Right ventricle myocardium superior (tissue), 1 donor: ENCODE measurements around the gene FAM25G. TPM values are rescaled to one million over a fixed set of nuclear protein-coding genes. Genes with fewer than 3 reads are reported as not detected.
A peak's percentile ranks its signal among the peaks of the same experiment; 100 is the strongest.
"Not testable (repeated sequence)": the region's sequence is repeated elsewhere in the genome, so short reads cannot be mapped to it uniquely, and the experiment has no call there.

Experiments
- ATAC-seq: fragments of 200-7000 bp; cut with Tn5 transposase; one replicate; pipeline ENCODE4 v1.9.1; 2020; ENCODE audit warnings: mild to moderate bottlenecking; ENCODE audit not compliant: poor library complexity
- DNase-seq: peaks from one replicate; pipeline ENCODE4 v3.0.0-alpha.2; 2020
- intact Hi-C: fragments of 100-400 bp; cut with DNase I; formaldehyde crosslinking; loops from one replicate; pipeline ENCODE4 v1.11.2; 2022
- long read RNA-seq: library from polyadenylated mRNA; unstranded; transcript quantifications from one replicate; pipeline ENCODE4 v2.0.0, GENCODE V29; 2021
- total RNA-seq: library from RNA; stranded (reverse); fragmentation: NEBNext Ultra II Directional; extraction: Animal tissue kit (Norgen Biotek cat#: 25700); gene quantifications from one replicate; pipeline ENCODE4 v1.2.1, GENCODE V29; 2021
- donor health status: DM: no; HTN: yes; CAD: no; lungs with severe emphysema.

The FAM25G gene
- not detected for total RNA-seq
- long read RNA-seq = 0 reads

DNA sequence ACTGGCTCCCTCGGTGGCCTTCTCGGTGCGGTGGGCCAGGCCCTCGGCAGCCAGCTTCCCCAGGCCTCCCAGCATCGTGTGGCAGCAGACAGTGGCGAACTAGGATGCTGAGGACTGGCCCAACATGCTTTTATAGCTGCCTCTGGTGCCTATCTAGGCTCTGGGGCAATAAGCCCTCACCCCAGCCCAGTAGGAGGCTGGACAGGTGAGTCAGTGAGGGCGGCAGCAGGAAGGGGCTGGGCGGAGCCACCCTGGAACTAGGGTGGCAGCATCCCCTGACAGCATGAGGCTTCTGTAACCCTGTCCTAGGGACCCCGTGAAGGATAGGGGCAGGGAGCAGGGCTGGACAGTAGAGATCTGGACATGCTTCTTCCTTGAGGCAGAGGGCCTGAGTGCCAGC, at the start of gene FAM25G:
Gene FAM25G (minus strand): TSS at position 101 of the 400 bp plus-strand sequence. CDS start 26 bp downstream, at position 75.
- DNase-seq, intact Hi-C loops, ATAC-seq: not testable (repeated sequence)

DNA sequence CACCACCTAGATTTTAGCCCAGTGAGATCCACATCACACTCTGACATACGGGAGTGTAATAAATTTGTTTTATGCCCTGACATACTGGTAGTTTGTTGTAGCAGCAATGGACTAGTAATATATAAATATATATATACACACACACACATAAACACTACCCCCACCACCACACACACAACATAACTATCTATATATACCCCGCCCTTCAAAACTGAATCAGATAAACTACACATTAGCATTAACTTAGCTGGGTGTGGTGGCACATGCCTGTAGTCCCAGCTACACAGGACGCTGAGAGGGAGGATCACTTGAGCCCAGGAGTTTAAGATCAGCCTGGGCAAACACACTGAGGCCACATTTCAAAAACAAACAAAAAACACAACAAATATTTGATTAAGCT, 44.9 kb upstream of the FAM25G start:
- DNase-seq, intact Hi-C loops, ATAC-seq: not testable (repeated sequence)

GRCh38 chr10:47523475-47523874, 32.0 kb upstream of the FAM25G start, which contains the start of gene AGAP9:
Gene AGAP9, minus strand, starts transcription at chr10:47523638. Its CDS starts 112 bp downstream, at chr10:47523526.
- DNase-seq, ATAC-seq, intact Hi-C loops: not testable (repeated sequence)

- DNase-seq, ATAC-seq, intact Hi-C loops: not testable (repeated sequence)
These were observed 10.8 kb upstream of the FAM25G start for GRCh38 chr10:47502313-47502712.

DNA sequence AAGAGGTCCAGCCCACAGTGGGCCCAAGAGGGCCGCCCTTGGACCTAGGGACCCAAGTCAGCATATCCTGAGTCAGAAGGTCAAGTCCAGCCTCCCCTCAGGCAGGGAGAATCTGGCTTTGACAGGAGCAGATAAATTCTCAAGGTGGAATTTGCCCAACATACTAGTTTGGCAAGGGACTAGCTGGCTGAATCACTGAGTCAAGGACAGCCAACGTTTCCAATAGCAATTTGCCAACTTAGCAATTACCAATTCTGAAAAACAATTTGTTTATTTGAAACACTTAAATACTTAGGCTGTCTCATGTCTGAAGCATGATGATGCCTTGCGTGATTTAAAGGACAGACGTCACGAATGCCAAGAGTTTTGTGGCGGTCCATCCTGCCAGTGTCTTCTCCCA, 2.7 kb upstream of the FAM25G start:
- ATAC-seq, DNase-seq, intact Hi-C loops: not testable (repeated sequence)

DNA sequence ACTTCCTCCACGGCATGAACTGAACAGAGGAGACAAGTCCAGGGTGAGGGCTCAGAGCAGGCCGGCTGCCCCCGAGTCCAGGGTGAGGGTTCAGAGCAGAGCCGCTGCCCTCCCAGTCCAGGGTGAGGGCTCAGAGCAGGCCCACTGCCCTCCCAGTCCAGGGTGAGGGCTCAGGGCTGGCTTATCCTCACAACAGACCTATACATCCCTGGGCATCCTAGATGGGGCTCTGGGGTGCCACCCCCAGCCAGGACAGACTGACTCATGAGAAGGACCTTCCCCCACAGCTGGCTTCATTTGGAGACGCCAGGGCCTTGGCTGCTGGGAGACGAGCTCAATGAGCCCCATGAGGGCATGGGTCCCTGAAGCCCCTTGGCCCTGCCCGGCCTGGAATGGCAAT, 1.9 kb downstream of the FAM25G start:
- intact Hi-C loops, ATAC-seq, DNase-seq: not testable (repeated sequence)

GRCh38 chr10:47485943-47486342, 5.6 kb downstream of the FAM25G start:
- ATAC-seq, intact Hi-C loops, DNase-seq: not testable (repeated sequence)

- DNase-seq, intact Hi-C loops, ATAC-seq: not testable (repeated sequence)
These were observed 6.7 kb downstream of the FAM25G start for GRCh38 chr10:47484786-47485185.

DNA sequence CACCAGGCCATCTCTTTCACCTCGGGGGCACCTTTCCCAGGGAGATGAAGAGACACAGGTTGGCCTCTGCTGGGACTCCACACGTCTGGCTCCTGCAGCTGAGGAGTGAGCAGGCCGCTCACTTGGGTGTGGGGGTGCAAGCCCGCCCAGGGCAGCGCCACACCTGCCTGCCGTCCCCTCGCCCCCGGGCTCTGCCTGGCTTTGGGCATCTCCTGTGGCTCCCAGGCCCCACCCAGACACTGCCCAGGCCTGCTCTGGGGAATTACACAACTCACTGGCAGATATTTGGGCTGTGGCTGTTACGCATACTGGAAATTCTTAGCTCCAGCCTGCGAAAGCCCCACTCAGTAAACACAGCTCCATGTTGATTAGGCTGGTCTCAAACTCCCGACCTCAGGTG, 7.6 kb downstream of the FAM25G start, which contains the start of gene ANXA8:
Gene ANXA8 (minus strand): TSS at position 193 of the 400 bp plus-strand sequence. CDS start 182 bp downstream, at position 11.
- peak; percentile 28 for ATAC-seq
- intact Hi-C loops, DNase-seq: not testable (repeated sequence)

- intact Hi-C loops, DNase-seq: not testable (repeated sequence)
- ATAC-seq = peak; percentile 89
These were observed 9.1 kb downstream of the FAM25G start for GRCh38 chr10:47482367-47482766.

DNA sequence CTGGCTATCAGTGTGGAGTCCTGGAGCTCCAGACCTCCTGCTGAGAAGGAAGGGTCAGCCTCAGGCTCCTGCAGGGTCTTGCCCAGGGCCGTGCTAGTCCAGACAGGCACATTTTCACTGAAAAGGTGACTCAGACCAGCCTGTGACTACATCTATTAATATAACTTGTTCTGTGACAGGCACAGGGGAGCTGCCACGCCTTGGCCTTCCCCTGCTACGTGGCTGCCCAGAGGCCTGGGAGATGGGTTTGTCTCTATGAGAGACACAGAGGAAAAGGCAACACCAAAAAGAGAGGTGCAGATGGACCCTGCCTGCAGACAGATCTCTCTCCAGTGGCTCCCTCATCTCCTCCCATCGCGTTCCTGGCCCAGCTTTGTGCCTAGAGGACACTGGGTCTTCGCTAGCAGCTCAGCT, 9.7 kb downstream of the FAM25G start:
- peak; percentile 40 for ATAC-seq
- DNase-seq, intact Hi-C loops: not testable (repeated sequence)

- ATAC-seq, intact Hi-C loops: not testable (repeated sequence)
- peak; percentile 6 for DNase-seq
These were observed 10.2 kb downstream of the FAM25G start for GRCh38 chr10:47481182-47481766.

DNA sequence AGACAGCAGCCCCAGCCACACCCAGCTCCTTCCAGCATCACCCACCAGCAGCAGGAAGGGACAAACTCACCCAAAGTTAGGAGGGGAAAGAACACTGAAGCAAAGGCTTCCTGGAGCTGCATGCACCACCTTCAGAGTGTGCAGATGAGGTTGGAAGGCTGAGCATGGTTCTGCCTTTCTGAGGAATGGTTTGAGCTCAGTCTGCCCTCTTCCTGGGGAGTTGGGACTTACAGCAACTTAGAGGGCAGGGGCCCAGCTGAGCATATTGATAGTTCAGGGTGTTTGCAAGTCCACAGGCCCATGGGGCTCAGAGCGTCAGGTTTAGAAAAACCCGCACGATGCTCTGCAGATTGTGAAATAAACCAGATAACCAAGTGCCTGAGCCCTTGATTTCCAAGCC, 11.4 kb downstream of the FAM25G start:
- intact Hi-C loops, DNase-seq: not testable (repeated sequence)
- peak; percentile 28 for ATAC-seq

DNA sequence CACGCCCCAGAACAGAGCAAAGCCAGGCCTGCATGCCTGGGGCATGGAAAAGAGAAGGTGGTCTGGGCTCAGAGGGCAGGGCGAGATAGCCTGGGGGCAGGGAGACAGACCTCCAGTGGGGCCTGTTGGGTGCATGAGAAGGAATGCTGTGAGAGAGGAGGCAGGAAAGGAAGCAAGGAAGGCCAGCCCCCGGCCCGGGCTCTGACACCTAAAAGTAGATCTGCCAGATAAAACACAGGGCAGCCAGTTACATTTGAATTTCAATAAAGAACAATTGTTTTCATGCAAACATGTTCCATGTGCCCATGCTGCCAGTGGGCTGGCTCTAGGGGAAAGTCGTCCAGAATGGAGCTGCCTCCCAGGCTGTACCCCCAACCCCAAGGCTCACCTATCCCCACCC, 13.4 kb downstream of the FAM25G start:
- ATAC-seq, intact Hi-C loops: not testable (repeated sequence)
- DNase-seq = peak; percentile 14

DNA sequence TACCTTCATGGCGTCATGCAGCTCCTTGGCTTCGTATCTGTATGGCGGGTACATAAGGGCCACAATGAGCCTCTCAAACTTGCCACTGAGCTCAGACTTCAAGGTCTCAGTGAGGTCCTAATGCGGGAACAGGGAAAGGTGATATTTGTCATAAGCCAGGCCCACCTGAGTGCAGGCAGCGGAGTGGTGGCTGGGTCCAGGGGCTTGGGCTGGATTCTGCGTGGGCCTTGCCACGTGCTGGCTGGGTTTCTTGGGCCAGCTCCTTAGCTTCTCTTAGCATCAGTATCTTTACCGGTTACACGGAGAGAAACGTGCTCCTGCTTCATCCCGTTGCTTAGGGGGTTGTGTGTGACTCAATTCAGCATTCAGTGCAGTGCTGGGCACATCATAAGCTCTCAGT, 14.4 kb downstream of the FAM25G start:
- peak; percentile 23 for DNase-seq
- intact Hi-C loops, ATAC-seq: not testable (repeated sequence)

DNA sequence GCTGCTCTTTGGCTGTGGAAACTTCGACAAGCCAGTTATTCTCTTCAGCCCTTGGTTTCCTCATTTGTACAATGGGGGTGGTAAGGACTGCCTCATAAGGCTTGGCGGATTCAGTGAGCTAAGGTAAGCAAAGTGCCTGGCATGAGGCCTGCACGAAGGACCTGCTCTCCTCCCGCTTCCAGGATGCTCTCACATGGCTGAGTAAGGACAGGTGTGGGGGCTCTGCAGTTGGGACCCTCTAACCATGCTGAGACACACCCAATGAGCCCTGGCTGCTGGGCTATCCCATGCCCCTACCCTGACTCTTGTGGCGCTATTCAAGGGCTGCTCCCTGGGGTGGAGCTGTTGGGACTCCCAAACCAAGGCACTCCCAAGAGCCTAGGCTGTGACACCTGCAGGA, 16.4 kb downstream of the FAM25G start:
- intact Hi-C loops, ATAC-seq: not testable (repeated sequence)
- peak; percentile 22 for DNase-seq

GRCh38 chr10:47473516-47473915, 18.0 kb downstream of the FAM25G start:
- DNase-seq, ATAC-seq, intact Hi-C loops: not testable (repeated sequence)

DNA sequence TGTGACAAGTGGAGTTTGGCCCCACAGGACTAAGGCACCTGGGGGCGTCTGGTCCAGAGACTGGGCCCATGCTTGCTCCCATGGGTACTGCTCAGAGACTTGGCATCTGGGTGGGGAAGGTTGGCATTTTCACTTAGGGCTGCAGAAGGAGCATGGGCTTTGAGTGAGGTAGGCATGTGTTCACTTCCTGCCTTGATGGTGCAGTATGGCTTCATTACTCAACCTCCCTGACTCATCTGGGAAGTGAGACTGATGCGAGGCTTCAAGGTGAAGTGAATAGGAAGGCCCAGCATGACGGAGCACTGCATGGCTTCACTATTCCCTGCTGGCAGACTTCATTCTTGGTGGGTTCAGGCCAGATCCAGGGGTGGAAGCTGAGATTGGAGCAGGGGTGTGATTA, 18.9 kb downstream of the FAM25G start:
- DNase-seq, intact Hi-C loops, ATAC-seq: not testable (repeated sequence)

DNA sequence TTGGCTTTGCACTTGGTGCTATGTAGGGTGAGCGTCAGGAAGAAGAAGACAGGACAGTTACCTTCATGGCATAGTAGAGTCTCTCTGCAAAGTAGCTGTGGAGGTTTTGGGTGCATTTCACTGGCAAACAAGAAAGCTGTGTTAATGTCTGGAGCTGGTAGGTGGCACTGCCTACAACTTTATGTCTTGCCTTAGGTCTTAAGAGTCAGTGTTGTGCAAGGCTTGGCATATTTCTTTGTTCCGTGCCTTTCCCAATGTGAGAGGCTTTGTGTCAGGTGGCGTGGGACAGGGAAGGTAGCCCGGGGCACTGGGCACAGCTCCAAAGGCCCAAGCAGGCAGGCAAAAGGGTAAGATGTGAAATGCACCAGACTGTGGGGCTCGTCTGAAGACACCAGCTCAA, 19.4 kb downstream of the FAM25G start:
- DNase-seq, intact Hi-C loops: not testable (repeated sequence)
- ATAC-seq = peak; percentile 23
